22Rv1 (cell line): ENCODE measurements around the gene BCL11B.

Experiments
- ZFX ChIP-seq: fragments of 450-650 bp; IDR thresholded peaks from 2 replicates; pipeline ENCODE4 v1.6.1; 2017; ENCODE audit warnings: antibody characterized with exemption, borderline replicate concordance
- TF ChIP-seq, protein P1 (sequence below): fragments of 450-650 bp; IDR thresholded peaks from 2 replicates; pipeline ENCODE4 v1.5.1; 2017; ENCODE audit warnings: mild to moderate bottlenecking

DNA sequence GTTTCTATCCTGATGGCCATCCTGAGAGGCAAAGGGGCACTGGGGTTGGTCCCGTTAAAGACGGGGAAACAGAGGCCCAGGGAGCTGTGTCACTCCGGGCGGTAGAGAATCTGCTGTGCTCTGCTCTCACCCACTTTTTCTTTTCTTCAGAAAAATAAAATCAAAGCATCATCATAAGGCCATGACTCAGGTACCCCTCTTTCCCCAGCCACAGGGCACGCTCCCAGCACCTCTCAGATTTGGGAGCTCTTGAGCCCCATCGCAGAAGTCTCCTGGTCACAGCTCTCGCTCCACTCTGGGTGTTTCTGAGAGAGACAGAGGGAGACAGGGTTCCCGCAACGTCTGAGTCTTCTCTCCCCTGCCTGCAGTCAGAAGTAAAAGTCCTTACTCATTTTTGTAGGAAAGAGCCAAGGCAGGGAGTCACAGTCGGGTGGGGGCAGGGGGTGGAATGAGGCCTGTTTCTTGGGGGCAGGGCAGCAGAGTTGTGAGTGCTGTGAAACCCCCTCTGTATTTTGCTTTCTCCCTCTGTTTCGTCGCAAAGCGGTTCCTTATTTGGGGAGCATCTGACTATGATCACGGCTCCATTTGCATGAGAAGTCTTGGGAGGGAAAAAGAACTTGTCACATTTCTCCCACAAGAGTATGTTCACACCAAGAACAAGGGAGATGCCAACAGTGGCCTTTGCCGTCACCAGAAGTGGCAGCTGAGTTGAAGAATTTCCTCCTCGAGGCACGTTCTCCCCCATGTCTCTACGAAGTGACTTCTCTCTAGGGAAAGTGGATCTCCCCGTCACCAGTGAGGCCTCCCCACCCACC, 139.0 kb downstream of the BCL11B start:
- TF ChIP-seq, protein P1, sequence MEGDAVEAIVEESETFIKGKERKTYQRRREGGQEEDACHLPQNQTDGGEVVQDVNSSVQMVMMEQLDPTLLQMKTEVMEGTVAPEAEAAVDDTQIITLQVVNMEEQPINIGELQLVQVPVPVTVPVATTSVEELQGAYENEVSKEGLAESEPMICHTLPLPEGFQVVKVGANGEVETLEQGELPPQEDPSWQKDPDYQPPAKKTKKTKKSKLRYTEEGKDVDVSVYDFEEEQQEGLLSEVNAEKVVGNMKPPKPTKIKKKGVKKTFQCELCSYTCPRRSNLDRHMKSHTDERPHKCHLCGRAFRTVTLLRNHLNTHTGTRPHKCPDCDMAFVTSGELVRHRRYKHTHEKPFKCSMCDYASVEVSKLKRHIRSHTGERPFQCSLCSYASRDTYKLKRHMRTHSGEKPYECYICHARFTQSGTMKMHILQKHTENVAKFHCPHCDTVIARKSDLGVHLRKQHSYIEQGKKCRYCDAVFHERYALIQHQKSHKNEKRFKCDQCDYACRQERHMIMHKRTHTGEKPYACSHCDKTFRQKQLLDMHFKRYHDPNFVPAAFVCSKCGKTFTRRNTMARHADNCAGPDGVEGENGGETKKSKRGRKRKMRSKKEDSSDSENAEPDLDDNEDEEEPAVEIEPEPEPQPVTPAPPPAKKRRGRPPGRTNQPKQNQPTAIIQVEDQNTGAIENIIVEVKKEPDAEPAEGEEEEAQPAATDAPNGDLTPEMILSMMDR: no peak
- TF ChIP-seq ZFX: no peak
